Natural killer cell (primary cell): Measurements from ENCODE around the gene CSF1. TPM values are rescaled to one million over a fixed set of nuclear protein-coding genes. Genes with fewer than 3 reads are reported as not detected.
"Not testable (repeated sequence)": the region's sequence is repeated elsewhere in the genome, so short reads cannot be mapped to it uniquely, and the experiment has no call there.

ENCODE experiments used
- ATAC-seq, 3 donors: fragments of 150-1000 bp in 2 of 3; fragments of 200-7000 bp in 1 of 3; cut with Tn5 transposase; 1 replicate in 1 of 3; 2 replicates in 2 of 3; pipeline ENCODE4 v1.10.0; 2021; ENCODE audit warnings: mild to moderate bottlenecking in 2 of 3, moderate library complexity in 2 of 3
- DNase-seq, 2 donors: peaks; one replicate each; pipeline versions ENCODE4 v3.0.0 to v3.0.0-alpha.2; 2013 to 2021; ENCODE audit warnings: mixed read lengths in 1 of 2
- H3K27ac ChIP-seq: one replicate; pipeline ENCODE4 v1.5.1; 2013; ENCODE audit warnings: mild to moderate bottlenecking, low read length
- H3K27me3 ChIP-seq: one replicate; pipeline ENCODE4 v1.6.1; 2013; ENCODE audit warnings: low read length; ENCODE audit not compliant: control insufficient read depth, insufficient read depth
- H3K36me3 ChIP-seq: one replicate; pipeline ENCODE4 v1.6.1; 2013; ENCODE audit warnings: low read length; ENCODE audit not compliant: control insufficient read depth, insufficient read depth
- H3K4me1 ChIP-seq: one replicate; pipeline ENCODE4 v1.6.1; 2013; ENCODE audit warnings: low read length; ENCODE audit not compliant: control insufficient read depth, insufficient read depth
- H3K4me3 ChIP-seq: one replicate; pipeline ENCODE4 v1.5.1; 2013; ENCODE audit warnings: low read length
- H3K9me3 ChIP-seq: one replicate; pipeline ENCODE4 v1.6.1; 2013; ENCODE audit warnings: low read length; ENCODE audit not compliant: control insufficient read depth, insufficient read depth
- H3K27ac Mint-ChIP-seq, 2 donors: one replicate each; pipeline ENCODE4 v1.8.0; 2022; ENCODE audit warnings: mild to moderate bottlenecking in 2 of 2, mixed read lengths in 2 of 2, moderate library complexity in 1 of 2
- H3K27me3 Mint-ChIP-seq, 2 donors: one replicate each; pipeline ENCODE4 v1.8.0; 2022; ENCODE audit warnings: low read depth in 2 of 2, mixed read lengths in 2 of 2
- H3K36me3 Mint-ChIP-seq: one replicate; pipeline ENCODE4 v1.8.0; 2022; ENCODE audit warnings: mixed read lengths
- H3K4me1 Mint-ChIP-seq, 2 donors: one replicate each; pipeline ENCODE4 v1.8.0; 2022; ENCODE audit warnings: mixed read lengths in 2 of 2
- H3K4me3 Mint-ChIP-seq: one replicate; pipeline ENCODE4 v1.8.0; 2022; ENCODE audit warnings: mild to moderate bottlenecking, moderate library complexity, mixed read lengths
- H3K9me3 Mint-ChIP-seq, 2 donors: one replicate each; pipeline ENCODE4 v1.8.0; 2022; ENCODE audit warnings: mixed read lengths in 2 of 2
- CTCF ChIP-seq: fragments of 200-600 bp; IDR thresholded peaks from one replicate; pipeline ENCODE4 v1.8.0; 2022; ENCODE audit warnings: antibody characterized with exemption
- WGBS: methylation state at CpG from one replicate; pipeline ENCODE4 v1.1.7; 2013; ENCODE audit warnings: missing lambda C conversion rate; ENCODE audit not compliant: insufficient coverage; 5-methylcytosine and 5-hydroxymethylcytosine counted together
- intact Hi-C: fragments of 100-400 bp; cut with micrococcal nuclease; formaldehyde crosslinking; loops from one replicate; pipeline ENCODE4 v1.14.2; 2022
- total RNA-seq, 4 donors: library from RNA; stranded (reverse); fragments of 120-200 nt in 1 of 4; gene quantifications; one replicate each; pipeline versions ENCODE4 v1.2.3 to v1.2.4, GENCODE V29; 2013 to 2022

Gene CSF1
- total RNA-seq, 3 donors from 2014 or later (not counting 1 experiment from before 2014, with no cell fraction given), result 2.1 to 57.9 (median 3.7) TPM

DNA sequence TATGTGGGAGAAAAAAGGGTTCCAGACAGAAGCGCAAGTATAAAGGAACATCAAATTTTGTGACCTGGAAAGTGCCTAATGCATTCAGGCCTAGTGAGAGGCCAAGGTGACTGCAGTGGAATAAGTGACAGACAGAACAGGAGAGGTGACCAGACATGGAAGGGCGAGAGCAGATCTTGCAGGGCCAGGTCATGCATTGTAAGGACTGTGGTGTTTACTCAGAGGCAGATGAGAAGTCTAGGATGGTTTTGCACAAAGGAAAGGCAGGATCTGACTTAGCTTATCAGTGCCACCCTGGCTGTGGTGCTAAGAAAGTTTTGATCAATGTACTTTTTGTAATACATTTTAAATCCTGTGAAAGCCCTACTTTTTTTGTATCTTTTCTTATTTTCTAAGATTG is 39.9 kb downstream of the CSF1 start:
- H3K36me3 ChIP-seq, result no peaks in the 10 kb centered on the region
- ATAC-seq (no peak), DNase-seq (no peak)
- Mint-ChIP-seq H3K4me1 (no peaks in the 10 kb centered on the region), H3K4me3 (no peak overlapping the region), H3K27me3 (peaks cover 8 to 9% of the 10 kb centered on the region in 2 donors), H3K27ac (no peak overlapping the region), H3K36me3 (no peaks in the 10 kb centered on the region), H3K9me3 (no peaks in the 10 kb centered on the region)
- no peak overlapping the region for H3K27ac ChIP-seq
- no peak for TF ChIP-seq CTCF
- H3K9me3 ChIP-seq, result no peaks in the 10 kb centered on the region
- WGBS, result 87% methylated on average over 2 of the region's 2 CpGs
- intact Hi-C loops, result no loop called here
- H3K27me3 ChIP-seq, result no peaks in the 10 kb centered on the region
- no peaks in the 10 kb centered on the region for H3K4me1 ChIP-seq
- H3K4me3 ChIP-seq, result no peak overlapping the region

DNA sequence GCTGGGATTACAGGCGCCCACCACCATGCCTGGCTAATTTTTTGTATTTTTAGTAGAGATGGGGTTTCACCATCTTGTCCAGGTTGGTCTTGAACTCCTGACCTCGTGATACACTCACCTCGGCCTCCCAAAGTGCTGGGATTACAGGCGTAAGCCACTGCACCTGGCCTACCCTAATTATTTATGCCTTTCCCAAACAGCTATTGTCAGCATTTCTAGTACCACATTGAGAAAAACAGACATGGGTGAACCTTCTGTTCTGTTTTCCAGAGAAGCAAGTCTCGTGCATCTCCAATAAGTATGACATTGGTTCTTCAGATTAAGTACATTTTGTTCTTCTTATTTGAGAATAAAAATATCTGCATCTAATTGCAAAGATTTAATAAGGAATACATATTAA is 40.9 kb downstream of the CSF1 start:
- H3K9me3 ChIP-seq, ATAC-seq, H3K27ac Mint-ChIP-seq, DNase-seq, H3K4me3 ChIP-seq, H3K27me3 Mint-ChIP-seq, H3K36me3 Mint-ChIP-seq, H3K9me3 Mint-ChIP-seq, H3K4me3 Mint-ChIP-seq, H3K27ac ChIP-seq, intact Hi-C loops, H3K4me1 ChIP-seq, H3K27me3 ChIP-seq, H3K36me3 ChIP-seq, H3K4me1 Mint-ChIP-seq: not testable (repeated sequence)
- WGBS, result 97% methylated on average over 5 of the region's 5 CpGs

DNA sequence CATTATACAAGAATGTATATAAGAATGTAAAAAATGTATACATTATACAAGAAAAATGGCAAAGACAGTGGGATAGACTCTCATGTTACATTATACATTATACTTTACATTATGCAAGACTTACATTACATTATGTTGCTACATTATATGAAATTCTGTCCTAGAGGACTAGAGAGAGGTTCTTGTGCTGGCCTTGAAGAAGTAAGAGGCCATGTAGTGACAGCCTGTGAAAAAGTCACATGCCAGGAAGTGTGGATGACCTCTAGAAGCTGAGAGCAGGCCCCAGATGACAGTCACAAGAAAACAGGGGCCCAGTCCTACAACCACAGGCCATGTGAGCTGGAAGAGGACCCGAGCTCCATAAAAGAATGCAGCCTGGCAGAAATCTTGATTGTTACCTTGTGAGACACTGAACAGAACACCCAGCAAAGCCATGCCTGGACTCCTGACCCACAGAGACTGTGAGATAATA is 43.4 kb downstream of the CSF1 start:
- no peak for TF ChIP-seq CTCF
- Mint-ChIP-seq H3K36me3 (no peaks in the 10 kb centered on the region), H3K27ac (no peak overlapping the region), H3K9me3 (no peaks in the 10 kb centered on the region), H3K27me3 (peaks cover 4 to 17% of the 10 kb centered on the region in 2 donors), H3K4me3 (no peak overlapping the region), H3K4me1 (no peaks in the 10 kb centered on the region)
- Histone ChIP-seq H3K4me3 (no peak overlapping the region), H3K4me1 (no peaks in the 10 kb centered on the region), H3K36me3 (no peaks in the 10 kb centered on the region), H3K27ac (no peak overlapping the region), H3K27me3 (no peaks in the 10 kb centered on the region), H3K9me3 (no peaks in the 10 kb centered on the region)
- intact Hi-C loops, result no loop called here
- WGBS, result 67% methylated on average over 1 of the region's 1 CpG
- ATAC-seq (no peak), DNase-seq (no peak)

- H3K36me3 ChIP-seq, result no peaks in the 10 kb centered on the region
- H3K27me3 Mint-ChIP-seq, result peaks cover 17 to 38% of the 10 kb centered on the region in 2 donors
- no peak overlapping the region for H3K27ac Mint-ChIP-seq
- H3K9me3 ChIP-seq, result no peaks in the 10 kb centered on the region
- no peaks in the 10 kb centered on the region for H3K4me1 Mint-ChIP-seq
- 87% methylated on average over 1 of the region's 1 CpG for WGBS
- H3K4me3 ChIP-seq, result no peak overlapping the region
- peaks cover 2% of the 10 kb centered on the region for H3K27me3 ChIP-seq
- H3K27ac ChIP-seq, result no peak overlapping the region
- DNase-seq, result no peak
- H3K4me3 Mint-ChIP-seq, result no peak overlapping the region
- intact Hi-C loops, result no loop called here
- H3K36me3 Mint-ChIP-seq, result no peaks in the 10 kb centered on the region
- ATAC-seq, result no peak
- H3K9me3 Mint-ChIP-seq, result no peaks in the 10 kb centered on the region
- no peaks in the 10 kb centered on the region for H3K4me1 ChIP-seq
- TF ChIP-seq CTCF, result no peak
These were observed 49.0 kb downstream of the CSF1 start for GRCh38 chr1:109959632-109959973.
